Spinal cord (tissue), 10 donors: ENCODE results near the gene TMEM234. TPM values are rescaled to one million over a fixed set of nuclear protein-coding genes. Genes with fewer than 3 reads are reported as not detected.

ENCODE experiments used
- DNase-seq, 6 donors: peaks; one replicate each; pipeline versions ENCODE4 v3.0.0 to v3.0.0-alpha.2; 2013 to 2015; ENCODE audit warnings: low spot score in 6 of 6, low read depth in 4 of 6
- H3K27ac ChIP-seq: one replicate; pipeline ENCODE4 v1.5.1; 2013; ENCODE audit warnings: low read depth, low read length, control low read depth
- H3K27me3 ChIP-seq: one replicate; pipeline ENCODE4 v1.6.1; 2013; ENCODE audit warnings: low read length; ENCODE audit not compliant: control insufficient read depth, insufficient read depth
- H3K36me3 ChIP-seq: one replicate; pipeline ENCODE4 v1.6.1; 2013; ENCODE audit warnings: low read length; ENCODE audit not compliant: control insufficient read depth, insufficient read depth
- H3K4me1 ChIP-seq: one replicate; pipeline ENCODE4 v1.6.1; 2013; ENCODE audit warnings: low read length; ENCODE audit not compliant: control insufficient read depth, insufficient read depth
- H3K4me3 ChIP-seq: one replicate; pipeline ENCODE4 v1.5.1; 2013; ENCODE audit warnings: low read depth, low read length, control low read depth
- H3K9me3 ChIP-seq: one replicate; pipeline ENCODE4 v1.6.1; 2013; ENCODE audit warnings: low read length; ENCODE audit not compliant: control insufficient read depth, insufficient read depth
- WGBS: methylation state at CpG from one replicate; pipeline ENCODE4 v1.1.5; 2013; ENCODE audit warnings: missing lambda C conversion rate; ENCODE audit not compliant: insufficient coverage; 5-methylcytosine and 5-hydroxymethylcytosine counted together
- polyA plus RNA-seq, 2 donors: library from polyadenylated mRNA; unstranded; fragments of 120-200 nt; gene quantifications; one replicate each; pipeline ENCODE4 v1.2.1, GENCODE V29; 2013; ENCODE audit not compliant: insufficient read length in 2 of 2
- total RNA-seq, 2 donors: library from RNA; depleted of rRNA in 1 of 2; stranded (reverse); fragments of 120-200 nt in 1 of 2; fragments of >200 nt in 1 of 2; gene quantifications; one replicate each; pipeline versions ENCODE4 v1.2.3 to v1.2.4, GENCODE V29; 2013 to 2014
- donor health status: healthy.

The TMEM234 gene
- total and polyA plus RNA-seq, 4 donors = 15.3 to 27.4 (median 23.0) TPM

GRCh38 chr1:32240140-32240951 is 18.2 kb upstream of the TMEM234 start:
- no peaks in the 10 kb centered on the region for H3K9me3 ChIP-seq
- peak overlapping the region; percentile 59 for H3K27ac ChIP-seq
- H3K36me3 ChIP-seq = peaks cover 2% of the 10 kb centered on the region
- H3K27me3 ChIP-seq = no peaks in the 10 kb centered on the region
- peak overlapping the region; percentile 79 for H3K4me3 ChIP-seq
- peaks cover 41% of the 10 kb centered on the region for H3K4me1 ChIP-seq
- peak in 3 of 6 donors; percentile 29 to 85 (median 82) for DNase-seq
- WGBS = under 1% methylated on average over 59 of the region's 62 CpGs

GRCh38 chr1:32239790-32240139 is 17.6 kb upstream of the TMEM234 start:
- Histone ChIP-seq H3K4me3 (peak overlapping the region; percentile 79), H3K27ac (peak overlapping the region; percentile 59), H3K4me1 (peaks cover 41% of the 10 kb centered on the region), H3K27me3 (no peaks in the 10 kb centered on the region), H3K9me3 (no peaks in the 10 kb centered on the region), H3K36me3 (peaks cover 5% of the 10 kb centered on the region)
- DNase-seq = peak in 2 of 6 donors; percentile 36 to 37
- 19% methylated on average over 20 of the region's 20 CpGs for WGBS

- H3K27ac ChIP-seq = peak overlapping the region; percentile 59
- peak in 2 of 6 donors; percentile 36 to 62 for DNase-seq
These were observed 17.2 kb upstream of the TMEM234 start for GRCh38 chr1:32239337-32239736.

GRCh38 chr1:32234792-32235191 is 12.6 kb upstream of the TMEM234 start:
- no peak overlapping the region for H3K4me3 ChIP-seq
- peaks cover 12% of the 10 kb centered on the region for H3K4me1 ChIP-seq
- 89% methylated on average over 7 of the region's 7 CpGs for WGBS
- H3K27me3 ChIP-seq = no peaks in the 10 kb centered on the region
- no peaks in the 10 kb centered on the region for H3K9me3 ChIP-seq
- no peak for DNase-seq
- H3K36me3 ChIP-seq = peaks cover 50% of the 10 kb centered on the region
- H3K27ac ChIP-seq = no peak overlapping the region

More at GRCh38 chr1:32239337-32239736, 17.2 kb upstream of the TMEM234 start:
- Histone ChIP-seq H3K4me3 (peak overlapping the region; percentile 79), H3K4me1 (peaks cover 41% of the 10 kb centered on the region), H3K36me3 (peaks cover 9% of the 10 kb centered on the region), H3K27me3 (no peaks in the 10 kb centered on the region), H3K9me3 (no peaks in the 10 kb centered on the region)
- WGBS = 57% methylated on average over 3 of the region's 4 CpGs

- no peaks in the 10 kb centered on the region for H3K9me3 ChIP-seq
- WGBS = 71% methylated on average over 6 of the region's 8 CpGs
- no peak overlapping the region for H3K27ac ChIP-seq
- no peak overlapping the region for H3K4me3 ChIP-seq
- no peaks in the 10 kb centered on the region for H3K27me3 ChIP-seq
- H3K36me3 ChIP-seq = peaks cover 69% of the 10 kb centered on the region
- DNase-seq = no peak
- H3K4me1 ChIP-seq = no peaks in the 10 kb centered on the region
These were observed 10.6 kb upstream of the TMEM234 start for GRCh38 chr1:32232558-32233304.

- H3K9me3 ChIP-seq = no peaks in the 10 kb centered on the region
- no peak overlapping the region for H3K27ac ChIP-seq
- peaks cover 77% of the 10 kb centered on the region for H3K36me3 ChIP-seq
- H3K4me3 ChIP-seq = no peak overlapping the region
- H3K4me1 ChIP-seq = no peaks in the 10 kb centered on the region
- H3K27me3 ChIP-seq = no peaks in the 10 kb centered on the region
- no peak for DNase-seq
- WGBS = 88% methylated on average over 4 of the region's 5 CpGs
These were observed 9.8 kb upstream of the TMEM234 start for GRCh38 chr1:32231843-32232432.

GRCh38 chr1:32228771-32229170 is 6.6 kb upstream of the TMEM234 start:
- H3K27ac ChIP-seq = no peak overlapping the region
- H3K4me3 ChIP-seq = no peak overlapping the region
- H3K4me1 ChIP-seq = peaks cover under 1% of the 10 kb centered on the region
- H3K27me3 ChIP-seq = no peaks in the 10 kb centered on the region
- no peak for DNase-seq
- peaks cover 88% of the 10 kb centered on the region for H3K36me3 ChIP-seq
- H3K9me3 ChIP-seq = no peaks in the 10 kb centered on the region
- WGBS = 100% methylated on average over 1 of the region's 3 CpGs

- DNase-seq = no peak
- Histone ChIP-seq H3K27ac (no peak overlapping the region), H3K36me3 (peaks cover 55% of the 10 kb centered on the region), H3K4me3 (no peak overlapping the region), H3K4me1 (peaks cover 24% of the 10 kb centered on the region), H3K27me3 (no peaks in the 10 kb centered on the region), H3K9me3 (no peaks in the 10 kb centered on the region)
- no CpG with 5 or more reads among the region's 4 CpGs for WGBS
These were observed 2.1 kb upstream of the TMEM234 start for GRCh38 chr1:32224285-32224684.

- H3K4me1 ChIP-seq = peaks cover 24% of the 10 kb centered on the region
- no peaks in the 10 kb centered on the region for H3K27me3 ChIP-seq
- peaks cover 51% of the 10 kb centered on the region for H3K36me3 ChIP-seq
- WGBS = 84% methylated on average over 3 of the region's 3 CpGs
- H3K27ac ChIP-seq = no peak overlapping the region
- DNase-seq = no peak
- H3K9me3 ChIP-seq = no peaks in the 10 kb centered on the region
- H3K4me3 ChIP-seq = no peak overlapping the region
These were observed 1.5 kb upstream of the TMEM234 start for GRCh38 chr1:32223683-32224082.
